HEK293 (cell line): ENCODE measurements around the gene XDH.

Experiments used
- BCL11A ChIP-seq: fragments of 450-650 bp; formaldehyde crosslinking; IDR thresholded peaks from 2 replicates; pipeline ENCODE4 v1.5.1; 2016; ENCODE audit warnings: low read depth, missing biosample characterization, missing genetic modification characterization
- IKZF3 ChIP-seq: fragments of 450-650 bp; IDR thresholded peaks from 2 replicates; pipeline ENCODE4 v1.5.0; 2018; ENCODE audit warnings: missing biosample characterization, mild to moderate bottlenecking, missing genetic modification characterization, moderate library complexity
- KLF1 ChIP-seq: fragments of 450-650 bp; formaldehyde crosslinking; IDR thresholded peaks from 2 replicates; pipeline ENCODE4 v1.5.1; 2016; ENCODE audit warnings: missing biosample characterization, missing genetic modification characterization
- REST ChIP-seq: fragments of 450-650 bp; formaldehyde crosslinking; IDR thresholded peaks from 2 replicates; pipeline ENCODE4 v1.5.1; 2016; ENCODE audit warnings: missing biosample characterization, missing genetic modification characterization
- SETDB1 ChIP-seq: IDR thresholded peaks from one replicate; pipeline ENCODE4 v1.6.1; 2017; ENCODE audit warnings: mild to moderate bottlenecking, low read length, moderate library complexity, mixed read lengths; ENCODE audit not compliant: insufficient read length
- SP2 ChIP-seq: fragments of 450-650 bp; formaldehyde crosslinking; IDR thresholded peaks from 2 replicates; pipeline ENCODE4 v1.5.1; 2016; ENCODE audit warnings: missing biosample characterization, missing genetic modification characterization
- ZNF132 ChIP-seq: fragments of 450-650 bp; formaldehyde crosslinking; IDR thresholded peaks from 2 replicates; pipeline ENCODE4 v1.5.1; 2017; ENCODE audit warnings: missing biosample characterization, missing genetic modification characterization, borderline replicate concordance
- ZNF169 ChIP-seq: fragments of 450-650 bp; formaldehyde crosslinking; IDR thresholded peaks from 2 replicates; pipeline ENCODE4 v1.5.1; 2016; ENCODE audit warnings: missing biosample characterization, missing genetic modification characterization
- ZNF2 ChIP-seq: fragments of 450-650 bp; formaldehyde crosslinking; IDR thresholded peaks from 2 replicates; pipeline ENCODE4 v1.5.1; 2016; ENCODE audit warnings: missing biosample characterization, missing genetic modification characterization
- ZNF202 ChIP-seq: fragments of 450-650 bp; formaldehyde crosslinking; IDR thresholded peaks from 2 replicates; pipeline ENCODE4 v1.5.1; 2016; ENCODE audit warnings: missing biosample characterization, missing genetic modification characterization, borderline replicate concordance
- ZNF292 ChIP-seq: fragments of 450-650 bp; formaldehyde crosslinking; IDR thresholded peaks from 2 replicates; pipeline ENCODE4 v1.5.1; 2016; ENCODE audit warnings: low read depth, missing biosample characterization, missing genetic modification characterization, borderline replicate concordance
- ZNF354C ChIP-seq: fragments of 450-650 bp; formaldehyde crosslinking; IDR thresholded peaks from 2 replicates; pipeline ENCODE4 v1.5.1; 2016; ENCODE audit warnings: missing biosample characterization, missing genetic modification characterization, low read depth, borderline replicate concordance
- ZNF366 ChIP-seq: fragments of 450-650 bp; formaldehyde crosslinking; conservative IDR thresholded peaks from 2 replicates; pipeline ENCODE4 v1.5.1; 2016; ENCODE audit warnings: missing biosample characterization, missing genetic modification characterization
- ZNF37A ChIP-seq: fragments of 450-650 bp; IDR thresholded peaks from 2 replicates; pipeline ENCODE4 v1.5.1; 2018; ENCODE audit warnings: missing biosample characterization, missing genetic modification characterization
- ZNF423 ChIP-seq: fragments of 450-650 bp; formaldehyde crosslinking; IDR thresholded peaks from 2 replicates; pipeline ENCODE4 v1.5.1; 2016; ENCODE audit warnings: missing biosample characterization, missing genetic modification characterization
- ZNF510 ChIP-seq: fragments of 450-650 bp; formaldehyde crosslinking; IDR thresholded peaks from 2 replicates; pipeline ENCODE4 v1.5.1; 2018; ENCODE audit warnings: mild to moderate bottlenecking, missing genetic modification characterization, missing biosample characterization; ENCODE audit not compliant: insufficient replicate concordance
- ZNF514 ChIP-seq: fragments of 450-650 bp; formaldehyde crosslinking; IDR thresholded peaks from 2 replicates; pipeline ENCODE4 v1.5.1; 2016; ENCODE audit warnings: missing biosample characterization, missing genetic modification characterization
- ZNF529 ChIP-seq: fragments of 450-650 bp; formaldehyde crosslinking; IDR thresholded peaks from 2 replicates; pipeline ENCODE4 v1.5.1; 2017; ENCODE audit warnings: missing genetic modification characterization, missing biosample characterization; ENCODE audit not compliant: insufficient replicate concordance
- ZNF558 ChIP-seq: fragments of 450-650 bp; formaldehyde crosslinking; IDR thresholded peaks from 2 replicates; pipeline ENCODE4 v1.5.1; 2016; ENCODE audit warnings: missing biosample characterization, missing genetic modification characterization
- ZNF610 ChIP-seq: fragments of 450-650 bp; formaldehyde crosslinking; IDR thresholded peaks from 2 replicates; pipeline ENCODE4 v1.5.1; 2016; ENCODE audit warnings: missing biosample characterization, missing genetic modification characterization, borderline replicate concordance
- ZNF624 ChIP-seq: fragments of 450-650 bp; formaldehyde crosslinking; IDR thresholded peaks from 2 replicates; pipeline ENCODE4 v1.5.1; 2017; ENCODE audit warnings: missing biosample characterization, missing genetic modification characterization
- ZNF664 ChIP-seq: fragments of 450-650 bp; formaldehyde crosslinking; IDR thresholded peaks from 2 replicates; pipeline ENCODE4 v1.5.1; 2016; ENCODE audit warnings: missing biosample characterization, missing genetic modification characterization
- ZNF768 ChIP-seq: fragments of 450-650 bp; formaldehyde crosslinking; IDR thresholded peaks from 2 replicates; pipeline ENCODE4 v1.5.1; 2018; ENCODE audit warnings: missing biosample characterization, mild to moderate bottlenecking, missing genetic modification characterization
- ZNF776 ChIP-seq: fragments of 450-650 bp; formaldehyde crosslinking; IDR thresholded peaks from 2 replicates; pipeline ENCODE4 v1.5.0; 2017; ENCODE audit warnings: missing biosample characterization, missing genetic modification characterization, borderline replicate concordance
- ZNF830 ChIP-seq: fragments of 450-650 bp; IDR thresholded peaks from 2 replicates; pipeline ENCODE4 v1.5.0; 2018; ENCODE audit warnings: missing biosample characterization, missing genetic modification characterization, low read depth, mild to moderate bottlenecking, moderate library complexity
- TF ChIP-seq, protein P1 (sequence below): fragments of 450-650 bp; formaldehyde crosslinking; IDR thresholded peaks from 2 replicates; pipeline ENCODE4 v1.5.1; 2016; ENCODE audit warnings: missing biosample characterization, missing genetic modification characterization
- TF ChIP-seq, protein P2 (sequence below): fragments of 450-650 bp; formaldehyde crosslinking; IDR thresholded peaks from 2 replicates; pipeline ENCODE4 v1.5.1; 2016; ENCODE audit warnings: missing biosample characterization, missing genetic modification characterization
- TF ChIP-seq, protein P3 (sequence below): fragments of 450-650 bp; formaldehyde crosslinking; IDR thresholded peaks from 2 replicates; pipeline ENCODE4 v1.5.1; 2016; ENCODE audit warnings: missing biosample characterization, missing genetic modification characterization
- TF ChIP-seq, protein P4 (sequence below): fragments of 450-650 bp; formaldehyde crosslinking; IDR thresholded peaks from 2 replicates; pipeline ENCODE4 v1.5.1; 2017; ENCODE audit warnings: missing biosample characterization, missing genetic modification characterization

The XDH gene

DNA sequence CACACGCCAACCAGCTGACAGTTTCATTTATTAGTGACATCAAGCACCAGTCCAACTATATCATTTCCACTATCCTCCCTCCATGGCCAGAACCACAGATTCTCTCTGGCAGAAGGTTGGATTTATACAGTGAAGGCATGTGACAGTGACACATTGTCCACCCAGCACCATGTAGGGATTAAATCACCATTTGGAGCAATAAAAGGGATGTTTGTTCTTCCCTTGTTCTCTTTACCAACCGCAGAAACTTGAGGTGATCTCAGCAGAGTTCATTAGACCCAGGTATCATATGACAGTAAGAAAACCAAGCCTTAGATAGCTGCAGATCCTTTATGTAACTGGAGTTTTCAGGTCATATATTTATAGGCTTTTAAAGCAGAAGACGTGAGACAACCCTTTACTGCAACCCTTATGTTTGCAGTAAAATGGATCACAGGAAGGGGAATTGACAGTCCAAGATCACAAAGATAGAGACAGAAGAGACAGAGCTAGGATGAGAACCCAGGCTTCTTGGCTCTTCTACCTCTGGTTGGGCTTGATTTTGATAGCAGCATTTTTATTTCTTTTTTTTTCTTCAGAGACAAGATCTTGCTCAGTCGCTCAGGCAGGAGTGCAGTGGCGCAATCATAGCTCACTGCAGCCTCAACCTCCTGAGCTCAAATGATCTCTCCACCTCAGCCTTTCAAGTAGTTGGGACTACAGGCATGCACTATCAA, 80.1 kb downstream of the XDH start (continued):
- TF ChIP-seq REST (tag by site-specific recombination): no peak
- TF ChIP-seq, protein P1, sequence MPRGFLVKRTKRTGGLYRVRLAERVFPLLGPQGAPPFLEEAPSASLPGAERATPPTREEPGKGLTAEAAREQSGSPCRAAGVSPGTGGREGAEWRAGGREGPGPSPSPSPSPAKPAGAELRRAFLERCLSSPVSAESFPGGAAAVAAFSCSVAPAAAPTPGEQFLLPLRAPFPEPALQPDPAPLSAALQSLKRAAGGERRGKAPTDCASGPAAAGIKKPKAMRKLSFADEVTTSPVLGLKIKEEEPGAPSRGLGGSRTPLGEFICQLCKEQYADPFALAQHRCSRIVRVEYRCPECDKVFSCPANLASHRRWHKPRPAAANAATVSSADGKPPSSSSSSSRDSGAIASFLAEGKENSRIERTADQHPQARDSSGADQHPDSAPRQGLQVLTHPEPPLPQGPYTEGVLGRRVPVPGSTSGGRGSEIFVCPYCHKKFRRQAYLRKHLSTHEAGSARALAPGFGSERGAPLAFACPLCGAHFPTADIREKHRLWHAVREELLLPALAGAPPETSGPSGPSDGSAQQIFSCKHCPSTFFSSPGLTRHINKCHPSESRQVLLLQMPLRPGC: peak; percentile 87; the same call in 1 of the 2 replicates
- TF ChIP-seq ZNF510 (tag by site-specific recombination): no peak
- TF ChIP-seq, protein P2, sequence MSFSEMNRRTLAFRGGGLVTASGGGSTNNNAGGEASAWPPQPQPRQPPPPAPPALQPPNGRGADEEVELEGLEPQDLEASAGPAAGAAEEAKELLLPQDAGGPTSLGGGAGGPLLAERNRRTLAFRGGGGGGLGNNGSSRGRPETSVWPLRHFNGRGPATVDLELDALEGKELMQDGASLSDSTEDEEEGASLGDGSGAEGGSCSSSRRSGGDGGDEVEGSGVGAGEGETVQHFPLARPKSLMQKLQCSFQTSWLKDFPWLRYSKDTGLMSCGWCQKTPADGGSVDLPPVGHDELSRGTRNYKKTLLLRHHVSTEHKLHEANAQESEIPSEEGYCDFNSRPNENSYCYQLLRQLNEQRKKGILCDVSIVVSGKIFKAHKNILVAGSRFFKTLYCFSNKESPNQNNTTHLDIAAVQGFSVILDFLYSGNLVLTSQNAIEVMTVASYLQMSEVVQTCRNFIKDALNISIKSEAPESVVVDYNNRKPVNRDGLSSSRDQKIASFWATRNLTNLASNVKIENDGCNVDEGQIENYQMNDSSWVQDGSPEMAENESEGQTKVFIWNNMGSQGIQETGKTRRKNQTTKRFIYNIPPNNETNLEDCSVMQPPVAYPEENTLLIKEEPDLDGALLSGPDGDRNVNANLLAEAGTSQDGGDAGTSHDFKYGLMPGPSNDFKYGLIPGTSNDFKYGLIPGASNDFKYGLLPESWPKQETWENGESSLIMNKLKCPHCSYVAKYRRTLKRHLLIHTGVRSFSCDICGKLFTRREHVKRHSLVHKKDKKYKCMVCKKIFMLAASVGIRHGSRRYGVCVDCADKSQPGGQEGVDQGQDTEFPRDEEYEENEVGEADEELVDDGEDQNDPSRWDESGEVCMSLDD: no peak
- no peak for TF ChIP-seq ZNF558
- TF ChIP-seq IKZF3 (tag by site-specific recombination): peak; percentile 53; the same call in 1 of the 2 replicates
- no peak for TF ChIP-seq ZNF768 (tag by site-specific recombination)
- TF ChIP-seq ZNF529 (tag by site-specific recombination): no peak
- no peak for TF ChIP-seq ZNF292 (tag by site-specific recombination)
- no peak for TF ChIP-seq ZNF202
- TF ChIP-seq ZNF354C: no peak
- no peak for TF ChIP-seq ZNF132 (tag by site-specific recombination)
- TF ChIP-seq ZNF776 (tag by site-specific recombination): no peak
- TF ChIP-seq ZNF37A (tag by site-specific recombination): no peak
- 0 out of 2 replicates have a peak, but pooled peaks have one; percentile 7 for TF ChIP-seq SP2
- TF ChIP-seq SETDB1: no peak
- no peak for TF ChIP-seq ZNF624 (tag by site-specific recombination)
- peak; percentile 83; the same call in 1 of the 2 replicates for TF ChIP-seq BCL11A (tag by site-specific recombination)
- TF ChIP-seq, protein P3, sequence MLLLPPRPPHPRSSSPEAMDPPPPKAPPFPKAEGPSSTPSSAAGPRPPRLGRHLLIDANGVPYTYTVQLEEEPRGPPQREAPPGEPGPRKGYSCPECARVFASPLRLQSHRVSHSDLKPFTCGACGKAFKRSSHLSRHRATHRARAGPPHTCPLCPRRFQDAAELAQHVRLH (tag by site-specific recombination): no peak
- no peak for TF ChIP-seq ZNF514
- TF ChIP-seq ZNF169 (tag by site-specific recombination): no peak
- no peak for TF ChIP-seq ZNF423 (tag by site-specific recombination)
- TF ChIP-seq ZNF830 (tag by site-specific recombination): no peak
- no peak for TF ChIP-seq ZNF664
- TF ChIP-seq, protein P4, sequence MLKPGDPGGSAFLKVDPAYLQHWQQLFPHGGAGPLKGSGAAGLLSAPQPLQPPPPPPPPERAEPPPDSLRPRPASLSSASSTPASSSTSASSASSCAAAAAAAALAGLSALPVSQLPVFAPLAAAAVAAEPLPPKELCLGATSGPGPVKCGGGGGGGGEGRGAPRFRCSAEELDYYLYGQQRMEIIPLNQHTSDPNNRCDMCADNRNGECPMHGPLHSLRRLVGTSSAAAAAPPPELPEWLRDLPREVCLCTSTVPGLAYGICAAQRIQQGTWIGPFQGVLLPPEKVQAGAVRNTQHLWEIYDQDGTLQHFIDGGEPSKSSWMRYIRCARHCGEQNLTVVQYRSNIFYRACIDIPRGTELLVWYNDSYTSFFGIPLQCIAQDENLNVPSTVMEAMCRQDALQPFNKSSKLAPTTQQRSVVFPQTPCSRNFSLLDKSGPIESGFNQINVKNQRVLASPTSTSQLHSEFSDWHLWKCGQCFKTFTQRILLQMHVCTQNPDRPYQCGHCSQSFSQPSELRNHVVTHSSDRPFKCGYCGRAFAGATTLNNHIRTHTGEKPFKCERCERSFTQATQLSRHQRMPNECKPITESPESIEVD (tag by site-specific recombination): peak; percentile 72
- 0 out of 2 replicates have a peak, but pooled peaks have one; percentile 20 for TF ChIP-seq ZNF2 (tag by site-specific recombination)
- TF ChIP-seq ZNF366: no peak
- no peak for TF ChIP-seq ZNF610 (tag by site-specific recombination)
- no peak for TF ChIP-seq KLF1 (tag by site-specific recombination)
